Measurements from ENCODE around the gene NAGPA. TPM values are rescaled to one million over a fixed set of nuclear protein-coding genes. Genes with fewer than 3 reads are reported as not detected.

Gene NAGPA
- total RNA-seq, 4 donors from 2014 or later: 42.6 to 250 (median 72.7) TPM

DNA sequence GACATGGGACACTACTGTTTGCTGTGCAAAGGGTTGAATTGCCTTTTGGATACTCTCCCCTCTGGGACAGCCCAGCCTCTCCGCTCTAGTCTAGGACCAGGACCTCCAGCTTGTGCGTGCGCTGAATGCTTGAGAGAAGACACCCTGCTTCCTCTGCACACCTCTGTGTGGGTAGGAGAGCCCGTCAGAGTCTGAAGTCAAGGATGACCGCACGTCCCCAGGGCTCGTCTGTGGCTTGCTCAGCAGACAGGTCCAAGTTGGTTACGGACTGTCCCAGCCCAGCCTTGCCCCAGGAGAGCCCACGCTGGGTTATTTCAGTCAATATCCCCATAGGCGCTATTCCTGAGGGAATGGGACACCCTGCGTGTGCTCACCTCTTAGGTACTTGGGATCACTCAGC is 28.3 kb upstream of the NAGPA start:
- intact Hi-C loops (cut with DNase I; ENCODE audit: low total_unique reads) (no loop called here), in situ Hi-C loops (cut with MboI; ENCODE audit: low pct_ligation_motif_present in 1 of 4, low pct_unique_long_range_greater_than_20kb in 1 of 4, low sequenced_read_pairs in 3 of 4) (no loop called here)
- TF ChIP-seq POLR2A (IDR thresholded peaks at IDR 0.05): no peak
- TF ChIP-seq, protein P1, sequence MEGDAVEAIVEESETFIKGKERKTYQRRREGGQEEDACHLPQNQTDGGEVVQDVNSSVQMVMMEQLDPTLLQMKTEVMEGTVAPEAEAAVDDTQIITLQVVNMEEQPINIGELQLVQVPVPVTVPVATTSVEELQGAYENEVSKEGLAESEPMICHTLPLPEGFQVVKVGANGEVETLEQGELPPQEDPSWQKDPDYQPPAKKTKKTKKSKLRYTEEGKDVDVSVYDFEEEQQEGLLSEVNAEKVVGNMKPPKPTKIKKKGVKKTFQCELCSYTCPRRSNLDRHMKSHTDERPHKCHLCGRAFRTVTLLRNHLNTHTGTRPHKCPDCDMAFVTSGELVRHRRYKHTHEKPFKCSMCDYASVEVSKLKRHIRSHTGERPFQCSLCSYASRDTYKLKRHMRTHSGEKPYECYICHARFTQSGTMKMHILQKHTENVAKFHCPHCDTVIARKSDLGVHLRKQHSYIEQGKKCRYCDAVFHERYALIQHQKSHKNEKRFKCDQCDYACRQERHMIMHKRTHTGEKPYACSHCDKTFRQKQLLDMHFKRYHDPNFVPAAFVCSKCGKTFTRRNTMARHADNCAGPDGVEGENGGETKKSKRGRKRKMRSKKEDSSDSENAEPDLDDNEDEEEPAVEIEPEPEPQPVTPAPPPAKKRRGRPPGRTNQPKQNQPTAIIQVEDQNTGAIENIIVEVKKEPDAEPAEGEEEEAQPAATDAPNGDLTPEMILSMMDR (IDR thresholded peaks at IDR 0.05): no peak
- TF ChIP-seq POLR2AphosphoS5 (IDR thresholded peaks at IDR 0.05): no peak
- no peak for TF ChIP-seq EP300 (IDR thresholded peaks at IDR 0.05; ENCODE audit: low read depth)
- Histone ChIP-seq H3K4me3 (no peak overlapping the region), H3K27me3 (no peaks in the 10 kb centered on the region), H3K27ac (no peak overlapping the region), H3K36me3 (no peaks in the 10 kb centered on the region), H3K4me1 (peaks cover 4 to 23% (median 10%) of the 10 kb centered on the region in 4 donors), H3K9me3 (no peaks in the 10 kb centered on the region)
- WGBS, 2 donors (ENCODE audit: low coverage in 1 of 2): 80 to 92% methylated on average over 1 to 11 of the region's 11 CpGs
- DNase-seq: no peak

- H3K4me3 ChIP-seq: no peak overlapping the region
- intact Hi-C loops (cut with DNase I; ENCODE audit: low total_unique reads): no loop called here
- H3K27me3 ChIP-seq: no peaks in the 10 kb centered on the region
- H3K9me3 ChIP-seq: no peaks in the 10 kb centered on the region
- H3K27ac ChIP-seq: no peak overlapping the region
- no peaks in the 10 kb centered on the region for H3K36me3 ChIP-seq
- 76 to 100% methylated on average over 2 to 10 of the region's 10 CpGs for WGBS, 2 donors (ENCODE audit: low coverage in 1 of 2)
- TF ChIP-seq, protein P1 (IDR thresholded peaks at IDR 0.05): no peak
- TF ChIP-seq POLR2AphosphoS5 (IDR thresholded peaks at IDR 0.05) (no peak), POLR2A (IDR thresholded peaks at IDR 0.05) (no peak)
- peaks cover 0 to 13% (median 5%) of the 10 kb centered on the region in 4 donors for H3K4me1 ChIP-seq
- no peak for DNase-seq
- in situ Hi-C loops (cut with MboI; ENCODE audit: low pct_ligation_motif_present in 1 of 4, low pct_unique_long_range_greater_than_20kb in 1 of 4, low sequenced_read_pairs in 3 of 4): no loop called here
These were observed 26.4 kb upstream of the NAGPA start for GRCh38 chr16:5060073-5060641.

DNA sequence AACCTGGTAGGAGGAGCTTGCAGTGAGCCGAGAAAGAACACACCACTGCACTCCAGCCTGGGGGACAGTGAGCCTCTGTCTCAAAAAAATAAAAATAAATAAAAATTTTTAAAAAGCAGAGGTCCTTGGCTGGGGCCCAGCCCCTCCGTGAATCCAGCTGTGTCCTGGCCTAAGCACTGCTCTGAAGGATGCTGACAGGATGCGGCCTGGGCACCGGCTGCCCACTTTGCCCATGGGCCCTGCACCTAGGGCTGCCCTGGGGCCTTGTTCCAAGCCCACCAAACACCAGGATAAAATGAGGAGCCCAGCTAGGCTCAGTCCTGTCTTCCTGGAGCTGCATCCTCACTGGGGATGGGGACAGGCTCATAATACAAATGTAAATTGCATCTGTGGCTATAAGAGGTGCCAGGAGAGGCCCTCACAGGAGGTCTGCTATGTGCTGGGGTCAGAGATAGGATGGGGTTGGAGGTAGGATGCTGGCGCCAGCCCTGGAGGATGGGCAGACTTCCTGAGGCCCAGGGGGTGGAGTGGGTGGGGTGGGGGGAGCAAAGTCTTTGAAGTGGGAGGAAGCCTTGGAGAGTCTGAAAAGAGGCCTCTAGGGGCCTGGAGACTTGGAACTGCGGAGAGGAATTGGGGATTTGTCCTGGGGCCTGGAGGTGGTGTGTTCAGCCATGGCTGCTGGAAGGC is 25.8 kb upstream of the NAGPA start:
- no peaks in the 10 kb centered on the region for H3K27me3 ChIP-seq
- no peaks in the 10 kb centered on the region for H3K36me3 ChIP-seq
- in situ Hi-C loops (cut with MboI; ENCODE audit: low pct_ligation_motif_present in 1 of 4, low pct_unique_long_range_greater_than_20kb in 1 of 4, low sequenced_read_pairs in 3 of 4) (no loop called here), intact Hi-C loops (cut with DNase I; ENCODE audit: low total_unique reads) (no loop called here)
- no peak overlapping the region for H3K27ac ChIP-seq
- peaks cover 0 to 7% (median under 1%) of the 10 kb centered on the region in 4 donors for H3K4me1 ChIP-seq
- H3K9me3 ChIP-seq: no peaks in the 10 kb centered on the region
- no peak overlapping the region for H3K4me3 ChIP-seq
- TF ChIP-seq EP300 (IDR thresholded peaks at IDR 0.05; ENCODE audit: low read depth): no peak
- no peak for TF ChIP-seq POLR2A (IDR thresholded peaks at IDR 0.05)
- no peak for TF ChIP-seq POLR2AphosphoS5 (IDR thresholded peaks at IDR 0.05)
- TF ChIP-seq, protein P1 (IDR thresholded peaks at IDR 0.05): no peak
- no peak for DNase-seq
- 71 to 85% methylated on average over 4 to 6 of the region's 6 CpGs for WGBS, 2 donors (ENCODE audit: low coverage in 1 of 2)

DNA sequence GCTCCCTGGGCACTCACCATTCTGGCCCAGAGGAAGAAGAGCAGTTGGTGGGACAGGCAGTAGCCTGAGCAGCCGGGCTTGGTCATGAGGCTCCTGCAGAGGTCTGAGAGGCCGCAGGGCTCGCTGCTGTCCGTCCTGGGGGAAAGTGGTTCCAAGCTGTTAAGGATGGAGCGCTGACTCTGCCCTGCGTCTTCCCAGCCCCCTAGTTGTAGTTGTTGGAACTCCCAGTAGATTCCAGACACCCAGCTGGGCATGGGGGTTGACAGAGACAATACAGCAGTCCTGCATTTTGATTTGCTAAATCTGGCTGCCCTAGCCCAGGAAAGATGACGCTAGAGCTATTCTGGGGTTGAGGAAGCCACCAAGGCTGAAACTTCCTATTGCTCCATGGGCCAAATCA is 24.7 kb upstream of the NAGPA start:
- H3K9me3 ChIP-seq: no peaks in the 10 kb centered on the region
- H3K4me1 ChIP-seq: peaks cover 0 to 4% (median 0%) of the 10 kb centered on the region in 4 donors
- in situ Hi-C loops (cut with MboI; ENCODE audit: low pct_ligation_motif_present in 1 of 4, low pct_unique_long_range_greater_than_20kb in 1 of 4, low sequenced_read_pairs in 3 of 4) (no loop called here), intact Hi-C loops (cut with DNase I; ENCODE audit: low total_unique reads) (no loop called here)
- TF ChIP-seq EP300 (IDR thresholded peaks at IDR 0.05; ENCODE audit: low read depth): no peak
- no peak for TF ChIP-seq POLR2AphosphoS5 (IDR thresholded peaks at IDR 0.05)
- TF ChIP-seq, protein P1 (IDR thresholded peaks at IDR 0.05): no peak
- TF ChIP-seq POLR2A (IDR thresholded peaks at IDR 0.05): no peak
- DNase-seq: no peak
- H3K27me3 ChIP-seq: no peaks in the 10 kb centered on the region
- no peaks in the 10 kb centered on the region for H3K36me3 ChIP-seq
- WGBS, 2 donors (ENCODE audit: low coverage in 1 of 2): 81% methylated on average over 6 of the region's 7 CpGs; no CpG with 5 or more reads in 1 of the 2 donors
- no peak overlapping the region for H3K27ac ChIP-seq
- no peak overlapping the region for H3K4me3 ChIP-seq
